GM21515 (cell line): ENCODE data around the gene ZNRF3.
"Not testable (repeated sequence)": the region's sequence is repeated elsewhere in the genome, so short reads cannot be mapped to it uniquely, and the experiment has no call there.

Experiments used
- ATAC-seq: cut with Tn5 transposase; IDR thresholded peaks from one replicate; pipeline ENCODE4 v1.9.1; 2021; ENCODE audit not compliant: unreplicated experiment

The ZNRF3 gene

DNA sequence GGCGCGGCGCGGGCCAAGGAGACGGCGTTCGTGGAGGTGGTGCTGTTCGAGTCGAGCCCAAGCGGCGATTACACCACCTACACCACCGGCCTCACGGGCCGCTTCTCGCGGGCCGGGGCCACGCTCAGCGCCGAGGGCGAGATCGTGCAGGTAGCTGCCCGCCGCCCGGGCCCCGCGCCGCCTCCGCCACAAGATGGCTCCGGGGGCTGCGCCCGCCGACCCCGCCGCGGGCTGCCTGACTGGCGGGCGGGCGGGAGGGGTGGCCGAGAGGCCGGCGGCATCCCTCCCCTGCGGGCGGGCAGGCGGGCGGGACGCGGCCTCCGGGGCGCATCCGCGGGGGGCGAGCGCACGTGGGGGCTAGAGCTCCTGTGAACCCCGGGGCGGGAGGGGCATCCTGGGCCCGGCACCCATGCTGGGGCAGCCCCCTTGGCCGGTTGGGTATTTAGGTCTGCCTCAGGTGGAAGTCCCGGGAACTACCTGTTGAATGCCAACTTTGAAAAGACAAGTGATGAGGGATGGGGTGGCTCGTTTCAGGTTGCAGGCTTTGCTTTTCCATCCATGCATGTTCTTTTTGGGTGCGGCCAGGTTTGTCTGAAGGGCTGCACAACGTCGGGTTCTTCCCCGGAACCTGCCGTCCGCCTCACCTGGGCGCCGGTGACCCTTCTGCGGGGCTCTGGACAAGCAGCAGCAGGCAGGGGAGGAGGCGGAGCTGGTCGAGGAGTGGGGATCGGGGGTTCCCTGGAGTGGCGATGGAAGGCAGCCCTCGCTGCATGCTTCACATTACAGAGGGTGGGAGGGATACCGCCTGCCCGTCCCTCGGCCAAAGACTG is 760 bp downstream of the ZNRF3 start:
- ATAC-seq: no peak

DNA sequence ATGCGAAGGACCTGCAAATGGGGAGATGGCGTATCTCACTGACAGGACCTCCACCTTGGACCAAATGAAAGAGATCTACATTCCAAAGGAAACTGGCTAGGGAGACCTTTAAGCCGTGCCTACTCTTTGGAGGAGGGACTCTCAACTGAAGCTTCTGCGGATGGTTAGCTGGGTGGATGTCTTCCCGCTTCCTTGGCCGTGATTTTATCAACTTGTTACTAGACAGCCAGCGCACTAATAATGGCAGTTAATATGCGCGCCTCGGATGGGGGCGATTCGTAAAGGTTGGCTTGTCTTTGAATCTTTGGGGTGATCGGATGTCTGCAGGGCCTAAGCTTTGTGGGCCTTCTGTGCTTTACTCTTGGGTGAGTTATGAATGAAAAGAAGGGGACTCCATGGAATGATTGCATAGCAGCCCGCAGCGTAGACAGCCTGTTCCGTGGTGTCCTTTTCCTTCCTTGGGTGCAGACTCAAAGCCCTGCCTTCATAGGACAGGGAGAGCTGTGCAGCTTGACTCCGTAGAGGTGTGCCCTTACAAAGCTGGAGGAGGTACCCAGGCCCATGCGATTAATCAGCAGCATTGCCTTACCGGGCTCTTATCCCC is 1.5 kb downstream of the ZNRF3 start:
- ATAC-seq: no peak

DNA sequence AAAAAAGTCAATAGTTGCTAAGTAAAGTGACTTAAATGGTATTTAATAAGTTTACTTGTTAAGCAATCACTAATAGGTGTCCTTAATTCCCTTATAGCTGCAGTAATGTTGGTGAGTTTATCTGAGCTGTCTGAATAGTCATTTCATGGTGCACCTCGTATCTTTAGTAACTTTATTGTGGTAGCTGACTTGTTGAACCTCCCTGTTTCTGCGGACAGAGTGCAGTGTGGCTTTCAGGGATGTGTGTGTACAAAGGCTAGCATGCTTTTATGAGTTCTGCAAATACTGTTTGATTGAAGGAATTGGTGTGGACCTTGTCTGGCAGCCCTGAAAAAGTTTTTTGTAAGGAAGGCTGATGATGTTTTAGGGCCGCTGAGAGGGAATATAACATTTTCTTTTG is 2.6 kb downstream of the ZNRF3 start:
- ATAC-seq: no peak

DNA sequence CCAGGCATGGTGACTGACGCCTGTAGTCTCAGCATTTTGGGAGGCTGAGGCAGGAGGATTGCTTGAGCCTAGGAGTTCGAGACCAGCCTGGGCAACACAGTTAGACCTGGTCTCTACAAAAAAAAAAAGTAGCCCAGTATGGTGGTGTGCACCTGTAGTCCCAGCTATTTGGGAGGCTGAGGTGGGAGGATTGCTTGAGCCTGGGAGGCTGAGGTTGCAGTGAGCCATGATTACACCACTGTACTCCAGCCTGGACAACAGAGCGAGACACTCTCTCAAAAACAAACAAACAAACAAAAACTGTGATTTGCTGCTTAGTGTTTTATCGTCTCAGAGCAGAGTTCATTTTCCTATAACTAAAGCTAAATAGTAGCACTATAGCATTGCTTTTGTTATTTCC is 3.3 kb downstream of the ZNRF3 start:
- ATAC-seq: not testable (repeated sequence)

DNA sequence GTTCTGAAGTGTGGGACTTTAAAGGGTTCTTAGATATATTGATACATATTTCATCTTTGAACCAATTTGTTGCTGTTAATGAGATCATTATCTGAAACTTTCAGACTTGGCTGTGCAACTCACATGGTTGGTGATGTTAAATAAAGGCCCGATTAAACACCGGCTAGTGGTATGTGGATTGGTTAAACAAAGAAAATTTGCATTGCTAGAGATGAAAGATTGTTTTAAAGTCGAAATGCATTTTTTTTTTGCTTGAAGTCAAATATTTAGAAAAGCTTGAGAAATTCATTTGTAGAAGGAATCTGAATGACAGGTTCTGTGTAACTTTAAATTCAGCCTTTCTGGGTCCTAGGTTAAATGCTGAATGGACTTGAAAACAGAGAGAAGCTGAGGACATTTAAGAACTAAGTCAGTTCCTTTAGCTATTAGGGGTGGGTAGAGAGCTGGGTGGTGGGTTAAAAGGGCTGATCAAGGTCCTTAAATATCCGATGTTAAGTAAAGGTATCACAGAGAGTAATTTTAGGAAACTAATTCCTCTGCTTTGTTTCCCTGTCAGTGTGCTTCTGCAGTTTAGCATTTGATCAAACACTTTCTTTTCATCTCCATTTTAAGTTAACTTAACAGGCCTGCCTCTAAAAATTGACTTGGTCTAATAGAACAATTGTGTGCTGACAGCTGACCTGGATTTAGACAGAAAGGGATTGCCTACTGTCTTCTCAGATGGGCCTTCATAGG is 4.5 kb downstream of the ZNRF3 start:
- no peak for ATAC-seq

DNA sequence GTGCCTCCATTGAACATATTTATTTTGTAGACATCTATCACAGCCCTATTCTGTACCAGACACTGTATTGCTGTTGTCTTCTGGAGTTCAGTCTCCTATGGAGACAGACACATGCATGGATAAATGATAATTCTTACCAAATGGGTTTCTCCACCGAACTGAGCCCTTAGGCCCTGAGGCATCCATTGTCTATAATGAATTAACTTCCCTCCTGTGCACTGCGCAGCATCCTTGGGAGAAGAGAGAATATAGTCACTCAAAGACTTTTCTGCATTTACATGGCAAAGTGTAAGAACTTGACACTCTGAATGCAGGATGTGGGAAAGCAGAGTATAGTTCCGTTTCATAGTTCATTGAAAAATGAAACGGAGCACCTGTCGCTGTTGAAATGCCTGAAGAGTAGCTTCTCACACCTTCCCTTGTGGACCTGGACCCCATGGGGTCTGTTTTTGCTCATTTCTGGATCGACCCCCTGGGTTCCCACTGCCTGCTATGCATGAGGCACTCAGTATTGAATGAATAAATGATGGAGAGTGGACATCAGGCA is 6.2 kb downstream of the ZNRF3 start:
- ATAC-seq: no peak

DNA sequence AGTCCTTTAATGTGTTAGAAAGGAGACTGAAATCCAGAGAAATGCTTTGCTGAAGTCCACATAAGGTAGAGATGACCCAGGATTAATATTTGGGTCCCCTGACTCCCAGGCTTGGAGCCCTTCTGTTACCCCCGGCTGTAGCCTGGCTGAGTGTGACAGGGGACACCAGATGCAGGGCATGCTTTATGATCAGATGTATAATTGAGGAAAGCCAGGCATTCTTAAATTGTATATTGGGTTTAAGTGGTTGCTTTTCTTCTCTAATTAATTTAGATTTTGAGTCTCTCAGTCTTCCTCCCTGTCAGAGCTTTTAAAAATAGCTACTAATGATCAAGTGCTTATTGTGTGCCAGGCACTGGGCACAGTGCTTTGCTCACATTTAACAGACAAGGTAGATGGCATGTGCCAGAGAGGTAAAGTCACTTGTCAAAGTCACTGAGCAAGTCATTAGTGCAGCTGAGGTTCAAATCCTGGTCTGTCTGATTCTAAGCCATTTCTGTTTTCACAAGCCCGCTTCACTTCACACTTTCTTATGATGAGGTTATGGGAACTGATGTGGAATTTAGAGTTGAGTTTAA is 7.9 kb downstream of the ZNRF3 start:
- no peak for ATAC-seq

DNA sequence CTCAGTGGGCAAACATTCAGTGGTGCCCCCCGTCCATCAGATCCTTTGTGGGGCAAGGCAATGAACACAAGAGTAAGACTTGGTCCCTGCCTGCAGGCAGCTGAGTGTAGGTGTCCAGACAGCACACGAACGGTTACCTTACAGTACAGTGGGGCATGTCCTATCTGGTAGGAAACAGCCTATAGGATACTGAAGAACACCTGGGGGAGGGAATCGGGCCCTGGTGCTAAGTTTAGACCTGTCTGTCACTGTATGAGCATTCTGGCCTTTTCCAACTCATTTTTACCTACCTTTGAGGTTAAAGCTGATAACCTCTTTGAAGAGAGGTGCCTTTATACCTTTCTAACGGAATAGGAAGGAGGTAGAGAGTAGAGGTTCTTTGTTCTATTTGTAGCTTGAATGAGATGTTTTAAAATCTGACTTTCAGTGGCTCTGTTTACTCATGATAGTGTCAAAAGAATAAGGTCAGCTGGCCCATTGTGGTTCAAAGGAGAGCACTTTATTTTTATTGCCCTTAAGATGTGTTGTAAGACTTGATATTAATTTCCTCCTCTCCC is 8.9 kb downstream of the ZNRF3 start:
- no peak for ATAC-seq

DNA sequence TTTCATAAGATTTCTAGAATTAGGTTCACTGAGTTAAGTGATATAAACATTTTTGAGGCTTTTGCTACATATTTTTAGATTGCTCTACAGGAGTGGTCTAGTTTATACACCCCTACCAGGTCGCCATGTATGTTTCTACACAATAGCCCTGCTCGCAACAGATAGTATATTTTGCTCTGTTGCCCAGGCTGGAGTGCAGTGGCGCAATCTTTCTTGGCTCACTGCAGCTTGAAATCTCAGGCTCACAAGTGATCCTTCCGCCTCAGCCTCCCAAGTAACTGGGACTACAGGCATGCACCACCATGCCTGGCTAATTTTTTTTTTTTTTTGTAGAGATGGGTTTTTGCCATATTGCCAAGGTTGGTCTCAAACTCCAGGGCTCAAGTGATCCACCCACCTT is 10.4 kb downstream of the ZNRF3 start:
- no peak for ATAC-seq

DNA sequence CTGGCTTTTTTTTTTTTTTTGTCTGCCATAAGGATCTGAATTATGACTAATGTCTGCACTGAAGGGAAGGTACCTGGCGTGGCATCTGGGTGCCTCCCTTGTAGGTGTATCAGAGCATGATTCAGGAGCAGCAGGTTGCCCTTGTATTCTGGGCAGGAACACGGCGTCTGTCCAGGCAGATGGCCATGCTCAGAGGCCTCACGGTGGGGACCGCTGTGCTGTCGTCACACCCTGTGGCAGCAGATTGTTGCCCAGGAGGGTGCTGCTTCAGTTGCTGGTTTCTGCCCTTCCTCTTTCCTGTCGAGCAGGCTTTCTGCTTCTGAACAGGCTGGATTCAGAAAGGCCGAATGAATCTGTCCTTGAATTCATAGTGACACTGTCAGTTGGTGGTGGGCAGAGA is 11.0 kb downstream of the ZNRF3 start:
- ATAC-seq: no peak

DNA sequence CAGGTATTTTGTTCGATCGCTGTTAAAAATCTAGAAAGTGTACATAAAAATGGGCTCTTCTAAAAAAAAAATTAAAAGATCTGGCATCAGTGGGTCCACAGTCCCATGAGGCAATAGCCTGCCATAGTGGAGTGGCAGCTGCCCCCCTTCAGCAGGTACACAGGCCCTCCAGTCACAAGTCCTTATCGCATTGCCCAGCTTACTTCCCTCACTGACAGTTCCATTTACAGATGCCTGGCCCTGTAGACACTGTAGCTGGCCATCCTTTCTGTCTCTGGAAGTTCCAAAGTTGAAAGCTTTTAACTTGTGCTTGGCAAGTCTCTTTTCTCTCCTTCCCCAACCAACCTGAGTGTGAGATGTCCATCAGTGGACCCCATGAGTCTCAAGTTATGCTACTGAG is 11.4 kb downstream of the ZNRF3 start:
- ATAC-seq: no peak

DNA sequence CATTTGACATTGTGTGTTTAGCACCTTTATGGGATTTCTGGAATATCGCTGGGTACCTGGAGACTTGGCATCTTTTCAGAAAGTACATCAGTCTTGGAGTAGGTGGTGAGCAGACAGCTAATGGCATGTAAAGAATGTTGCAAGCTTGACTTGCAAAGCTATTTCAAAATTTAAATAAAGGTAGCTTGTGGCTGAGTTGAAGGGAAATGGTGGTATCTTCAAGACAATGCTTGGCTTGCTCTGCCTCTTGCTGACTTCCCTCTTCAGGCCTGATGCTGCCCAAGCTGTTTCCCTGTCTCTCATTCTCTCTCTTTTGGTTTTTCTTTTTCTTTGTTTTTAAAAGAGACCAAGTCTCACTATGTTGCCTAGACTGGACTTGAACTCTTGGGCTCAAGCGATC is 13.2 kb downstream of the ZNRF3 start:
- ATAC-seq: no peak

DNA sequence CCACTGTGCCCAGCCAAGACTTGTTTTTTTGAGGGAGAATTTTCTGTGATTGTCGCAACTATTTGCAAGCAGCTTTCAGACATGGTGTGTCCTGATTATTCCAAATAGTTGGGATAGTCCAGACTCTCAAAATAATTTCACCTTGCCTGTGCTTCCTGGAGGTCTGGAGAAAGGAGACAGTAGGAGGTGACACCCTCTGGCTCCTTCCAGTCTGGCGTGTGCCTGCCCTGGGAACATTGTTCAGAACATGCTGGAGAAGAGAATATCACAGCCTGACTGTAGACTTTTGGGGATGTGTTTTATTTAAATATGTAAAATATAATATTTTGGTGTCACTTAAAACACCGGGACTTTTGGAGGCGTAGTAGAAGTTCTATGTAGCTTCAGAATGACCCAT is 14.9 kb downstream of the ZNRF3 start:
- no peak for ATAC-seq

DNA sequence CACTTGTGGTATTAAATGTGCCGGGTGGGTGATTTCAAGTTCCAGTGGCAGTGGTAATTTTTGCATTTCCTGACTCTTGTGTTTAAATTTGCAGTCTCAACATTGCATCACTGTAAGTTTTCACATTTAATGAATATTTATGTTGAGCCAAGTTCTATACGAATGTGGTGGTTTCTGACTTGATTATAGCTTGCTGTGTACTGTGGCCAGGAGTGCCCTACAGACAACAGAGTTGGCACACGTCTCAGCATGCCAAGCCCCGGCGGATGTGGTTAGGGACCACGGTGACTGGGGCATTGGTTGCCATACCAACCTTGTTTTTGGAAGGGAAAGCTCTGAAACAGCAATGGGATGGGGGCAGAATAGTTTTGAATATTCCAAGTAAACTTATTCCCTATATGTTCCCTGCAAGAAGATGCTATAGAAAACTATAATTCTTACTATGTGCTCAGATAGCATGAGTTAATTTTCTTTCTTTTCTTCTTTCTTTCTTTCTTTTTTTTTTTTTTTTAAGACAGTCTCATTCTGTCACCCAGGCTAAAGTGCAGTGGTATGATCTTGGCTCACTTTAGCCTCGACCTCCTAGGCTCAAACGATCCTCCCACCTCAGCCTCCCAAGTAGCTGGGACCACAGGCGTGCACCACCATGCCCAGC is 16.0 kb downstream of the ZNRF3 start:
- no peak for ATAC-seq

DNA sequence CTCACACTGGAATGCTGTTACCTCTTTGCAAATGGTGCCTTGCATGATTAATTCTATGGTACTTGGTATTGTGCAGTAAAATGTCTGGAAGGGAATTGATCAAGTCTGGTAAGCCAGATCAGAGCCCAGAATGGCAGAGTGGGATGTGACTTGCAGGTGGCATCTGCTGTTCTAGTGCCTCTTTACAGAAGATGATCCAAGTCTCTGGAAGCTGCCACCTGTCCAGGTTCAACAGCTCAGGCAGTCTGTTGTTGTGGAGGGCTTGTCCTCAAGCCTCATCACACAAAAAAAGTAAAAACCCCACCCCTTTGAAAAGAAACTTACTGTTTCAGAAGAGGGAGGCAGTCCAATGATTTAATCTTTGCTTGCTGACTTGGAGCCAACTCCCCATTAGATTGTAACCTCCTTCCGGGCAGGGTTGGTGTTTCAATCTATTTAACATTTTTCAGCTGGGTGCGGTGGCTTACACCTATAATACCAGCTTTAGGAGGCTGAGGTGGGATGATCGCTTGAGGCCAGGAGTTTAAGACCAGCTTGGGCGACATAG is 17.1 kb downstream of the ZNRF3 start:
- ATAC-seq: no peak

DNA sequence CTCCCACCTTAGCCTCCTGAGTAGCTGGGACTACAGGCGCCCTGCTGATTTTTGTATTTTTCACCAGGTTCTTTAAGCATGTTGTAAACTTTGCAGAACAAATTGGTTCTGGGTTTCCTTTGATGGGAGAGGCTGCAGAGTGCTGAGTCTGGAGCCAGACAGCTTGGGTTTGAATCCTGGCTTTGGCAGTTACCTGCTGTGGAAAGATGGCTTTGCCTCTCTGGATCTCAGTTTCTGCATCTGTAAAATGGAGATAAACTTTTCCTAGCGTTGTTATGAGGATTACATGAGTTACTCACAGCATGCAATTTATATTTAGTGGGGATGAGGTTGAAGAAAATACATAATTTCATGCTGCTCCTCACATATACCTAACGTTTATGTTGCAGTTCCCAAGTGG is 19.1 kb downstream of the ZNRF3 start:
- no peak for ATAC-seq

DNA sequence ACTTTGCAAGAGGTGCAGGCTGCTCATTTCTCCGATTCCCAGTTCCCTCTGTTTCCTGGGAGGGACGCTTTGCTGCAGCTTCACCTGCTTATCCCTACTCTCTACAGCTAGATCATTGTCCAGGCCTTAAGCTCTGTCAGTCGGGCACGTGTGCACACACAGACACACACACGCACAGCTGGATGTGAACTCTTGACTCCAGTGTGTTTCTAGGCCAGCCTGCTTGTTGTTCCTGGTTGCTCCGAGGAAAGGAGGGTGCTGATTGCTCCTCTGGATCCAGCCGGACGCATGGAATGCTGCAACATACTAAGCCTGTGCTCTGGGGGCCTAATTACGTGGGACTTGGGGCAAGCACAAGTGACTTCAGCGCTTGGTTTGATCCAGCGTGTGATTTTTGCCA is 19.7 kb downstream of the ZNRF3 start:
- no peak for ATAC-seq

DNA sequence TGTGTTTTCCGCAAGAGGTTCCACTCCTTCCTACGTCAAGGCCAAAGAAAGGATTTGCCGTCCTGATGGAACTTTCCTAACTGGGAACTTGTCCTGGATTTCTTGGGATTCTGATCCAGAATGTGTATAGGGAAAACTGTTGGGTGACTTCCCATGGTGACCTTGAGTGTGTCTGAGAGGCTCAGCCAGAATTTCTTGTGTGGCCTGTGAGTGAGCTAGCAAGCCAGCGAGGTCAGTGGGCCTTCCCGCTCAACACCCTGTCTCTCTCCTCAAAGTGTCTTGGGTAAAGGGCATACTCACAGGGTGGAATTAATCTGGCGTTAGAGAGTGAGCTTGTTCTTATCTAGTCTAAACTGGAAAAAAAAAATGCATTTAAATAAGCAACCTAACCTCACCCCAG is 20.4 kb downstream of the ZNRF3 start:
- ATAC-seq: no peak

DNA sequence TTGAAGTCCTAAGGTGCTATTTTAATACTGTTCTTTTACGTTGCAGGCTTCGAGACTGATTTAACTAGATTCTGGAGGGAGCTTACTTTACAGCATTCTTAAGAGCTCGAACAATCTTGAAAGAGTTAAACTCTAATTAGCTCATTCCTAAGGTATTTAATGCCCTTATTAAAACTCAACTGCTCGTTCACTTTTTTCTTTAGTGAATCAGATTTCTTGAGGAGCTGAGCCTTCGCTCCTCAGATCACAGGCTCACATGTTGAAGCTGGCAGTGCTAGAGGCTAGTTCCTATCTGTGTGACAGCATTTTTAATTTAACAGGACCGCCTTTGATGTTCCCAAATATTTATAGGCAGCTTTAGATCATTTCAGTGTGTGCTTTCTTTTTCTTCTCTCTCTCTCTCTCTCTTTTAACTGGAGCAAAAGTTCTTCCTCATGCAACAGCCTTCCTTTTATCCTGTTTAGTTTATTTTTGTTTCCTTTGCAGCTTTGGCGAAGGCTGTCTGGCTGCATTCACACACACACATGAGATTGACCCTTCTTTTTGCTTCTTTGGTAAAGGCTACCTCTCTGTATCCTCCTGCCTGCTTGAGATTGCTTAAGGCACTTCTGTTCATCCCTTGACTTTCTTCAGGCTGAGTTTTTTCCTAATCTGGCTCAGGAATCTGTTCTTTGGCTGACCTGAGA is 21.0 kb downstream of the ZNRF3 start:
- ATAC-seq: no peak
